ENCODE data around the gene TMEM209.

DNA sequence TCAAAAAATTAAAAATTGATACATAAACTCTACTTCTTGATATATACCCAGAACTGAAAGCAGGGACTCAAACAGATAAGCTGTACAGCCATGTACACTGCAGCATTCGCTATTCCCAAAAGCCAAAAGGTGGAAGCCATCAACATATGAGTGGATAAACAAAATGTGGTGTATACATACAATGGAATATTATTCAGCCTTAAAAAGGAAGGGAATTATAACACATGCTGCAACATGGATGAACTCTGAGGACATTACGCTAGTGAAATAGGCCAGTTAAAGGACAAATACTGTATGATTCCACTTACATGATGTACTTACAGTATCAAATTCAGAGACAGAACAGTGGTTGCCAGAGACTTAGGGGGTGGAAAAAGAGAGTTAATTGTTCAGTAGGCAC lies 8.1 kb downstream of the TMEM209 start:
- TF ChIP-seq, protein P1, sequence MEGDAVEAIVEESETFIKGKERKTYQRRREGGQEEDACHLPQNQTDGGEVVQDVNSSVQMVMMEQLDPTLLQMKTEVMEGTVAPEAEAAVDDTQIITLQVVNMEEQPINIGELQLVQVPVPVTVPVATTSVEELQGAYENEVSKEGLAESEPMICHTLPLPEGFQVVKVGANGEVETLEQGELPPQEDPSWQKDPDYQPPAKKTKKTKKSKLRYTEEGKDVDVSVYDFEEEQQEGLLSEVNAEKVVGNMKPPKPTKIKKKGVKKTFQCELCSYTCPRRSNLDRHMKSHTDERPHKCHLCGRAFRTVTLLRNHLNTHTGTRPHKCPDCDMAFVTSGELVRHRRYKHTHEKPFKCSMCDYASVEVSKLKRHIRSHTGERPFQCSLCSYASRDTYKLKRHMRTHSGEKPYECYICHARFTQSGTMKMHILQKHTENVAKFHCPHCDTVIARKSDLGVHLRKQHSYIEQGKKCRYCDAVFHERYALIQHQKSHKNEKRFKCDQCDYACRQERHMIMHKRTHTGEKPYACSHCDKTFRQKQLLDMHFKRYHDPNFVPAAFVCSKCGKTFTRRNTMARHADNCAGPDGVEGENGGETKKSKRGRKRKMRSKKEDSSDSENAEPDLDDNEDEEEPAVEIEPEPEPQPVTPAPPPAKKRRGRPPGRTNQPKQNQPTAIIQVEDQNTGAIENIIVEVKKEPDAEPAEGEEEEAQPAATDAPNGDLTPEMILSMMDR (conservative IDR thresholded peaks at IDR 0.05; ENCODE audit: low read length), result no peak
- no peak for TF ChIP-seq EZH2phosphoT487 (IDR thresholded peaks at IDR 0.05; ENCODE audit: borderline replicate concordance)
